OCI-LY1 (cell line): ENCODE data around the gene NDUFS5.
"Not testable (repeated sequence)": the region's sequence is repeated elsewhere in the genome, so short reads cannot be mapped to it uniquely, and the experiment has no call there.

Source experiments
- H2AFZ ChIP-seq: fragments of 200-600 bp; sonication (generic), shearing (Covaris generic); 2 replicates; pipeline ENCODE4 v1.6.0; 2014; ENCODE audit warnings: antibody characterized with exemption, mild to moderate bottlenecking, low read length
- H3F3A ChIP-seq: fragments of 200-600 bp; sonication (generic), shearing (Covaris generic); 2 replicates; pipeline ENCODE4 v1.6.0; 2014; ENCODE audit warnings: mild to moderate bottlenecking, antibody characterized with exemption, low read length, moderate library complexity; ENCODE audit not compliant: insufficient read depth
- H3K27ac ChIP-seq: fragments of 200-600 bp; sonication (generic); 2 replicates; pipeline ENCODE4 v1.5.1; 2014; ENCODE audit warnings: low read length, mixed run types, mild to moderate bottlenecking, low read depth; ENCODE audit not compliant: poor library complexity, severe bottlenecking
- H3K27me3 ChIP-seq: fragments of 200-600 bp; sonication (generic); 2 replicates; pipeline ENCODE4 v1.6.0; 2014; ENCODE audit warnings: antibody characterized with exemption, mild to moderate bottlenecking, low read length, moderate library complexity; ENCODE audit not compliant: insufficient read depth
- H3K36me3 ChIP-seq: fragments of 200-600 bp; sonication (generic); 2 replicates; pipeline ENCODE4 v1.6.1; 2014; ENCODE audit warnings: mild to moderate bottlenecking, antibody characterized with exemption, low read length, moderate library complexity, mixed read lengths; ENCODE audit not compliant: insufficient read depth
- H3K4me1 ChIP-seq: fragments of 200-600 bp; sonication (generic); 2 replicates; pipeline ENCODE4 v1.5.1; 2014; ENCODE audit warnings: mild to moderate bottlenecking, low read length, moderate library complexity; ENCODE audit not compliant: insufficient read depth, severe bottlenecking
- H3K4me2 ChIP-seq: fragments of 200-600 bp; sonication (generic), shearing (Covaris generic); 2 replicates; pipeline ENCODE4 v1.6.1; 2014; ENCODE audit warnings: low read length
- H3K4me3 ChIP-seq: fragments of 200-600 bp; sonication (generic); 2 replicates; pipeline ENCODE4 v1.5.1; 2014; ENCODE audit warnings: low read length, low read depth, mild to moderate bottlenecking, mixed read lengths; ENCODE audit not compliant: poor library complexity, severe bottlenecking
- H3K79me2 ChIP-seq: fragments of 200-600 bp; shearing (Covaris generic); 2 replicates; pipeline ENCODE4 v1.6.1; 2016; ENCODE audit warnings: mixed run types, low read length, mixed read lengths; ENCODE audit not compliant: insufficient read depth
- H3K9ac ChIP-seq: fragments of 200-600 bp; sonication (generic), shearing (Covaris generic); 2 replicates; pipeline ENCODE4 v1.6.1; 2014; ENCODE audit warnings: mild to moderate bottlenecking, low read length, mixed read lengths
- H3K9me2 ChIP-seq: fragments of 200-600 bp; sonication (generic), shearing (Covaris generic); 2 replicates; pipeline ENCODE4 v1.6.1; 2014; ENCODE audit warnings: low read depth, mild to moderate bottlenecking, low read length, mixed read lengths
- H3K9me3 ChIP-seq: fragments of 200-600 bp; shearing (Covaris generic); 2 replicates; pipeline ENCODE4 v1.6.1; 2014; ENCODE audit warnings: low read length, mixed read lengths
- H4K20me1 ChIP-seq: fragments of 200-600 bp; sonication (generic), shearing (Covaris generic); 2 replicates; pipeline ENCODE4 v1.6.0; 2016; ENCODE audit warnings: mild to moderate bottlenecking, low read length; ENCODE audit not compliant: insufficient read depth
- EZH2 ChIP-seq: fragments of 200-600 bp; sonication (generic), shearing (Covaris generic); IDR thresholded peaks from 2 replicates; pipeline ENCODE4 v1.8.0; 2017; ENCODE audit warnings: borderline replicate concordance, mixed run types, mild to moderate bottlenecking, antibody characterized with exemption, low read length, moderate library complexity, mixed read lengths
- TF ChIP-seq, protein P1 (sequence below): fragments of 200-600 bp; sonication (generic), shearing (Covaris generic); IDR thresholded peaks from 2 replicates; pipeline ENCODE4 v1.5.1; 2017; ENCODE audit warnings: mild to moderate bottlenecking, antibody characterized with exemption, low read length, moderate library complexity, mixed read lengths

NDUFS5 gene

GRCh38 chr1:39065542-39065941 lies 39.4 kb downstream of the NDUFS5 start:
- TF ChIP-seq EZH2 = no peak
- TF ChIP-seq, protein P1, sequence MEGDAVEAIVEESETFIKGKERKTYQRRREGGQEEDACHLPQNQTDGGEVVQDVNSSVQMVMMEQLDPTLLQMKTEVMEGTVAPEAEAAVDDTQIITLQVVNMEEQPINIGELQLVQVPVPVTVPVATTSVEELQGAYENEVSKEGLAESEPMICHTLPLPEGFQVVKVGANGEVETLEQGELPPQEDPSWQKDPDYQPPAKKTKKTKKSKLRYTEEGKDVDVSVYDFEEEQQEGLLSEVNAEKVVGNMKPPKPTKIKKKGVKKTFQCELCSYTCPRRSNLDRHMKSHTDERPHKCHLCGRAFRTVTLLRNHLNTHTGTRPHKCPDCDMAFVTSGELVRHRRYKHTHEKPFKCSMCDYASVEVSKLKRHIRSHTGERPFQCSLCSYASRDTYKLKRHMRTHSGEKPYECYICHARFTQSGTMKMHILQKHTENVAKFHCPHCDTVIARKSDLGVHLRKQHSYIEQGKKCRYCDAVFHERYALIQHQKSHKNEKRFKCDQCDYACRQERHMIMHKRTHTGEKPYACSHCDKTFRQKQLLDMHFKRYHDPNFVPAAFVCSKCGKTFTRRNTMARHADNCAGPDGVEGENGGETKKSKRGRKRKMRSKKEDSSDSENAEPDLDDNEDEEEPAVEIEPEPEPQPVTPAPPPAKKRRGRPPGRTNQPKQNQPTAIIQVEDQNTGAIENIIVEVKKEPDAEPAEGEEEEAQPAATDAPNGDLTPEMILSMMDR = no peak
- H3K4me2 ChIP-seq = no peak overlapping the region

DNA sequence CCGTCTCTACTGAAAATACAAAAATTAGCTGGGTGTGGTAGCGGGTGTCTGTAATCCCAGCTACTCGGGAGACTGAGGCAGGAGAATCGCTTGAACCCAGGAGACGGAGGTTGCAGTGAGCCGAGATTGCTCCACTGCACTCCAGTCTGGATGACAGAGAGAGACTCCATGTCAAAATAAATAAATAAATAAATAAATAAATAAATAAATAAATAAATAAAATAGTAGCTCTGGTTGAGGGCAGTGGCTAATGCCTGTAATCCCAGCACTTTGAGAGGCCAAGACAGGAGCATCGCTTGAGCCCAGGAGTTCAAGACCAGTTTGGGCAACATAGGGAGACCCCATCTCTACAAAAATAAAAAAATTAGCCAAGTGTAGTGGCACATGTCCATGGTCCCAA lies 42.1 kb downstream of the NDUFS5 start:
- H3K4me2 ChIP-seq, H2AFZ ChIP-seq, H3K9me3 ChIP-seq, H3K9me2 ChIP-seq, H3K9ac ChIP-seq, H3K4me3 ChIP-seq, H3K79me2 ChIP-seq, H3K27me3 ChIP-seq, H3F3A ChIP-seq, H4K20me1 ChIP-seq, H3K4me1 ChIP-seq, H3K27ac ChIP-seq, H3K36me3 ChIP-seq: not testable (repeated sequence)

More at GRCh38 chr1:39065542-39065941, 39.4 kb downstream of the NDUFS5 start:
- no peak overlapping the region for H2AFZ ChIP-seq
- H3F3A ChIP-seq = no peaks in the 10 kb centered on the region
- no peak overlapping the region for H3K9ac ChIP-seq
- H3K4me1 ChIP-seq = peaks cover 5% of the 10 kb centered on the region
- no peaks in the 10 kb centered on the region for H4K20me1 ChIP-seq
- H3K36me3 ChIP-seq = no peaks in the 10 kb centered on the region
- no peak overlapping the region for H3K27ac ChIP-seq
- no peaks in the 10 kb centered on the region for H3K27me3 ChIP-seq
- no peaks in the 10 kb centered on the region for H3K9me2 ChIP-seq
- no peaks in the 10 kb centered on the region for H3K9me3 ChIP-seq
- no peak overlapping the region for H3K4me3 ChIP-seq
- no peaks in the 10 kb centered on the region for H3K79me2 ChIP-seq

GRCh38 chr1:39071557-39071956 lies 45.4 kb downstream of the NDUFS5 start:
- H3K9me2 ChIP-seq, H3F3A ChIP-seq, H3K4me1 ChIP-seq, H3K36me3 ChIP-seq, H3K4me3 ChIP-seq, H4K20me1 ChIP-seq, H2AFZ ChIP-seq, H3K27me3 ChIP-seq, H3K27ac ChIP-seq, H3K4me2 ChIP-seq, H3K9ac ChIP-seq, H3K79me2 ChIP-seq, H3K9me3 ChIP-seq: not testable (repeated sequence)

DNA sequence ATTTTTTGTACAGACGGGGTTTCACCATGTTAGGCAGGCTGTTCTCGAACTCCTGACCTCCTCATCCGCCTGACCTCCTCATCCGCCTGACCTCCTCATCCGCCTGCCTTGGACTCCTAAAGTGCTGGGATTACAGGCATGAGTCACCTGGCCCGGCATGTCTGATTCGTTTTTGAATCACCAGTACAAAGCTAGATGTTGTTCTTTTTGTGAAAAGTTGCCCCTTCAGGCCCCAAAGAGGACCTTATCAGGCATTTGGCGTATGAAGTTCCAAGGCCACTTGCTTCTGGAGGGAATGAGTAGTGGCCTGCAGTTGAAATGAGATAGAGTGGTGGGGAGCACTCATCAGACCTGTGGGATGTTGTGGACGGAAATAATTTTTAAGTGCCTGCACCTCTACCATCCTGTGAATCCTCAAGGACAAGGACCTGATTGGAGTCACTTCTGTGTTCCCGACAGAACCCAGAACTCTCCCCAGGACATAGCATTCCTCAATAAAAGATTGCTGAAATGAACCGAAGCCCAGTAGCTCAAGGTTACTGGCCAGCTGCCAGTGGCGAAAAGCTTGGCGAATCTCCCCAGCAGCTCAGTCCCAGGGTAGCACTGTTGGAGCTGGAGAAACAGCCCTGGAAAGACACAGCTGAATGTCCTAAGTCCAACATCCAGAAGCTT lies 50.1 kb downstream of the NDUFS5 start:
- H3K9me3 ChIP-seq = no peaks in the 10 kb centered on the region; the same call in 1 of the 2 replicates
- no peak overlapping the region for H3K4me2 ChIP-seq
- H3K36me3 ChIP-seq = no peaks in the 10 kb centered on the region
- no peaks in the 10 kb centered on the region for H3K79me2 ChIP-seq
- H3K4me3 ChIP-seq = no peak overlapping the region
- no peak overlapping the region for H2AFZ ChIP-seq
- H3F3A ChIP-seq = no peaks in the 10 kb centered on the region
- H3K9me2 ChIP-seq = no peaks in the 10 kb centered on the region
- H4K20me1 ChIP-seq = no peaks in the 10 kb centered on the region
- no peak overlapping the region for H3K27ac ChIP-seq
- TF ChIP-seq, protein P1 = no peak
- TF ChIP-seq EZH2 = no peak
- H3K4me1 ChIP-seq = no peaks in the 10 kb centered on the region
- no peak overlapping the region for H3K9ac ChIP-seq
- H3K27me3 ChIP-seq = no peaks in the 10 kb centered on the region
